Activated naive CD4-positive, alpha-beta T cell treated with anti-CD3 and anti-CD28 coated beads, Interleukin-2, amount 50 U/mL, for 16 hours (primary cell): ENCODE data around the gene PTBP2.
"Not testable (repeated sequence)": the region's sequence is repeated elsewhere in the genome, so short reads cannot be mapped to it uniquely, and the experiment has no call there.

Experiments
- DNase-seq: peaks from one replicate; pipeline ENCODE4 v3.0.0-alpha.2; 2020

Gene PTBP2

GRCh38 chr1:96741335-96741734, 19.8 kb downstream of the PTBP2 start:
- no peak for DNase-seq

GRCh38 chr1:96746440-96747420, 25.1 kb downstream of the PTBP2 start:
- DNase-seq: no peak

- DNase-seq: no peak
These were observed 26.0 kb downstream of the PTBP2 start for GRCh38 chr1:96747565-96747964.

GRCh38 chr1:96748078-96748477, 26.5 kb downstream of the PTBP2 start:
- no peak for DNase-seq

GRCh38 chr1:96749618-96750017, 28.0 kb downstream of the PTBP2 start:
- no peak for DNase-seq

- DNase-seq: no peak
These were observed 30.8 kb downstream of the PTBP2 start for GRCh38 chr1:96752394-96752793.

- DNase-seq: no peak
These were observed 35.2 kb downstream of the PTBP2 start for GRCh38 chr1:96756789-96757188.

GRCh38 chr1:96762586-96762985, 41.0 kb downstream of the PTBP2 start:
- DNase-seq: not testable (repeated sequence)

GRCh38 chr1:96763514-96763913, 41.9 kb downstream of the PTBP2 start:
- no peak for DNase-seq

GRCh38 chr1:96764469-96764868, 42.9 kb downstream of the PTBP2 start:
- no peak for DNase-seq

GRCh38 chr1:96771847-96772246, 50.3 kb downstream of the PTBP2 start:
- no peak for DNase-seq

GRCh38 chr1:96772349-96772748, 50.8 kb downstream of the PTBP2 start:
- DNase-seq: no peak

- no peak for DNase-seq
These were observed 51.4 kb downstream of the PTBP2 start for GRCh38 chr1:96772972-96773371.

- no peak for DNase-seq
These were observed 60.6 kb downstream of the PTBP2 start for GRCh38 chr1:96782206-96782605.

- no peak for DNase-seq
These were observed 61.3 kb downstream of the PTBP2 start for GRCh38 chr1:96782856-96783255.

GRCh38 chr1:96790599-96790998, 69.0 kb downstream of the PTBP2 start:
- no peak for DNase-seq

- DNase-seq: no peak
These were observed 70.6 kb downstream of the PTBP2 start for GRCh38 chr1:96792220-96792619.

GRCh38 chr1:96801696-96802095, 80.1 kb downstream of the PTBP2 start:
- DNase-seq: not testable (repeated sequence)

GRCh38 chr1:96804648-96805047, 83.1 kb downstream of the PTBP2 start:
- no peak for DNase-seq

GRCh38 chr1:96808191-96808590, 86.6 kb downstream of the PTBP2 start:
- no peak for DNase-seq

- no peak for DNase-seq
These were observed 94.3 kb downstream of the PTBP2 start for GRCh38 chr1:96815914-96816313.

GRCh38 chr1:96820107-96820506, 98.5 kb downstream of the PTBP2 start:
- DNase-seq: no peak

- no peak for DNase-seq
These were observed 99.1 kb downstream of the PTBP2 start for GRCh38 chr1:96820671-96821070.

- DNase-seq: no peak
These were observed 103.6 kb downstream of the PTBP2 start for GRCh38 chr1:96825231-96825630.
